NCI-H1092 treated with DMSO at 0.1 percent for 48 hours (cell line): ENCODE results near the gene DMAC2.
"Not testable (repeated sequence)": the region's sequence is repeated elsewhere in the genome, so short reads cannot be mapped to it uniquely, and the experiment has no call there.

Source experiments
- DNase-seq: peaks from one replicate; lab custom pipeline; 2025; lab: John Stamatoyannopoulos, UW

Gene DMAC2

DNA sequence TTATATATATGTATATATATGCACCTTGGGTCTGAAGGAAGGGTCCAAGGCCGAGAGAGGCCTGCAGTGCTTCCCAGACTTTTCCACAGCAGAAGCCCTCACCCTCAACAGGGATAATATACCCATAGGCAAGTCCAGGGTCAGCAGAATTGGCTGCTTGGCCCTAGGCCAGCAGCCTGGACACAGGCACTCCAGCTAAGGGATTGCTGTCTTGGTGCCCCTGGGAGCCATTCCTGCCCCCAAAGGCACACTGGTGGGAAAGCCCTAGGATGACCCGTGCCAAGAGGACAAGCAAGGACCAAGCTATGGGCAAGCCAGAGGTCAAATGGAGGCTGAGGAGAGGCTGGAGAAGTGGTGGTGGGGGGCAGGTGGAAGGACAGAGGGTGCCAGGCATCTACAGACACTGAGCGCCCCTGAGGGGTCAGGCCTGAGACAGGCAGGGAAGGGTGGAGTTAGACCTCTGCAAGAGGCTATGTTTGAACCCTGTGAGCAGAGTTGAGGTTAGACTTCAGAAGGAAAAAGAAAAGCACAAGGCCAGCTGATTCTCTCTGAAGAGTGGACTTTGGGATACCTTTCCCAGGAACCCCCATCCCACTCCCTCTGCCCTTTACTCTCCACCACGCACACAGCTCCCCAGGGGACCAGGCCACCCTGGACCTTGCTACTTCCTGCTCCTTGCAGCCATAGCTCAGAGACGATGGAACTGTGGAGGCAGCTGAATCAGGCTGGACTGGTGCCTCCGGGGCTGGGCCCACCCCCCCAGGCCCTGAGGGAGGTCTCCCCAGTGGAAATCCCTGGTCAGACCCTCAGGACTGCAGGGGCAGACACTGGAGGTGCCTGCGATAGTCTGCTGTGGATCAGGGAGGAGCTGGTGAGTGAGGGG, 3.0 kb upstream of the DMAC2 start, which contains the start of gene ERICH4:
TSS of gene ERICH4 (plus strand) at position 684 of the 883 bp plus-strand sequence. CDS start at position 698, 14 bp downstream.
- DNase-seq = no peak

DNA sequence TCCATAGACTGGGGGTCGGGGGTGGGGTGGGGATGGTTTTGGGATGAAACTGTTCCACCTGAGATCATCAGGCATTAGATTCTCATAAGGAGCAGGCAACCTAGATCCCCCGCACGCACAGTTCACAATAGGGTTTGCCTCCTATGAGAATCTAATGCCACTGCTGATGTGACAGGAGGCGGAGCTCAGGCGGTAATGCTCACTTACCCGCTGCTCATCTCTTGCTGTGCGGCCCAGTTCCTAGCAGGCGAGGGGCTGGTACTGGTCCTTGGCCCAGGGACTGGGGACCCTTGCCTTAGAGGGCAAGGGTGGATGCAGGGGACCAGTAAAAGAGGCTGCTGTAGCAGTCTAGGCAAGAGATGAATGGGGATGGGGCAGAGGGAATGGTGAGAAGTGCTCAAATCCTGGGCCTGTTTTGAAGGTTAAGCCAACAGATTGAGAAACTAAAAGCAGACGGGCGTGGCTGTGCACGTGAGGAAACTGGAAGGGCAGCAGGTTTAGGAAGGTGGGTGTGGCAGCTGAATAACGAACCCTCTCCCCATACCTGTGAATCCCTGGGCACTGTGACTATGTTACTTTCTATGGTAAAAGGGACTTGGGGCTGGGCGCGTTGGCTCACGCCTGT, 1.7 kb upstream of the DMAC2 start:
- no peak for DNase-seq

DNA sequence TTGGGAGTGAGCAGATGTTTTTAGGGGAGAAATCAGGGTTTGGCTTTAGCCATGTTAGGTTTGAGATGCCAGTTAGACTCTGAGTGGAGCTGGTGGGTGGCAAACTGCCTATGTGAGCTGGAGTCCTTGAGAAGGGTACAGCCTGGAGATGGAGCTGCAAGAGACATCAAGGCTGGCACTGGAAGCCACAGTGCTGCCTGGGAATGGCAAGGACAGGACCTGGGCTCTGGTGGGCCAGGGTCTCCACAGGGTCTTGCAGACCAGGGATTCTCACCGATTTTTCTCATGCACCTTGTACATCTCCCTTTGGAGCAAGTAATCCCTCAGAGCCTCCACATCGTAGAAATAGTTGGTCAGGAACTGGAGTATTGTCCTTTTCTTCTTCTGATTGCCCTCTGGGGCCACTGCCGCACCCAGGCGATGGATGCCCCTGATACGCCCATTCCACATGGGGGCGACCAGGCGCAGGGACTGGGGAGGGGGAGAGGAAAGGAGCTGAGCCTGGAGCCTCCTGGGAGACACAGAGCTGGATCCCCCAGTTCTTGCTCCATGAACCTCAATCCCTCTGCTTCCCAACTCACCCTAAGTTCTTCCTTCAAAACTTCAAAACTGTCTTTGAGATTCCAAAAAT, 1.7 kb downstream of the DMAC2 start:
- no peak for DNase-seq

DNA sequence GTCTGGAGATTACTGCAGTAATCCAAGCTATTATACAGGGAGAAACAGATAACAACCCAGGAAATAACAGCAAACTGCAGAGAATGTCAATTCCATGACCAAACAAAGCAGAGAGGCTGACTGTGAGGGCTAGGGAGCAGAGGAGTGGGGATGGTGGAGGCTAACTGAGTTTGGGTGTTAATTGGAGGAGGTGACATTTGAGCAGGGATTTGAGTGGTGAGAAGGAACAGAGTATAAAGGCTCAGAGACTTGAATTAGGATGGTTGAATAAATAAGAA, 3.1 kb downstream of the DMAC2 start:
- no peak for DNase-seq

DNA sequence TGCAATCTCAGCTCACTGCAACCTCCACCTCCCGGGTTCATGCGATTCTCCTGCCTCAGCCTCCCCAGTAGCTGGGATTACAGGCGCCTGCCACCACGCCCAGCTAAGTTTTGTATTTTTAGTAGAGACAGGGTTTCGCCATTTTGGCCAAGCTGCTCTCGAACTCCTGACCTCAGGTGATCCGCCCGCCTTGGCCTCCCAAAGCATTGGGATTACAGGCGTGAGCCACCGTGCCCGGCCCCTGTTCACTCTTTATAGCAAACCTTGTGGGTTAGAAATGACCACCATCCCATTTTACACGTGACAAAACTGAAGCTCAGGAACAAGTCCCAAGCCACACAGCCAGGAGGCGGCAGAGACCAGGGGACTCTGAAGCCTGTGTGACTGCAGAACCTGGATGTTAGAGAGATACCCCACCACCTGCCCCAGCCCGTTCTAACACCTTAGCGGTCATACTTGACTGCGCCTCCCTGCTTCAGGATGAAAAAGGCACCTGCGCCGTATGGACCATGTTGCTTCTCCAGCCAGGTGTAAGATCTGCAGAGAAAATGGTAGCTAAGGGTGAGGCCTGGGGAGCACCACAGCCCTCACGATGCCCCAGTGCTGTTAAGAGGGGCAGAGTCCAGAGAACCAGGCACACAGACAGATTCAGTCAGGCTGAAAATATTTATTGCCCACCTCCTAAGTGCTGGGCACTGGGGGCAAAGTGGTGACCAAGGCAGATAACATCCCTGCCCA, 3.6 kb downstream of the DMAC2 start:
- DNase-seq = no peak

DNA sequence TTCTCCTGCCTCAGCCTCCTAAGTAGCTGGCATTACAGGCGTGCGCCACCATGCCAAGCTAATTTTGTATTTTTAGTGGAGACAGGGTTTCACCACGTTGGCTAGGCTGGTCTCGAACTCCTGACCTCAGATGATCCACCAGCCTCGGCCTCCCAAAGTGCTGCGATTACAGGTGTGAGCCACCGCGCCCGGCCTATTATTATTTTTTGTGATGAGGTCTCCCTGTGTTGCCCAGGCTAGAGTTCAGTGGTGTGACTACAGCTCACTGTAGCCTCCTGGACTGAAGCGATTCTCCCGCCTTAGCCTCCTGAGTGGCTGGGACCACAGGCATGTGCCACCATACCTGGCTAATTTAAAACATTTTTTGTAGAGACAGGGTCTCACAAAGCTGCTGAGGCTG, 4.3 kb downstream of the DMAC2 start:
- not testable (repeated sequence) for DNase-seq

DNA sequence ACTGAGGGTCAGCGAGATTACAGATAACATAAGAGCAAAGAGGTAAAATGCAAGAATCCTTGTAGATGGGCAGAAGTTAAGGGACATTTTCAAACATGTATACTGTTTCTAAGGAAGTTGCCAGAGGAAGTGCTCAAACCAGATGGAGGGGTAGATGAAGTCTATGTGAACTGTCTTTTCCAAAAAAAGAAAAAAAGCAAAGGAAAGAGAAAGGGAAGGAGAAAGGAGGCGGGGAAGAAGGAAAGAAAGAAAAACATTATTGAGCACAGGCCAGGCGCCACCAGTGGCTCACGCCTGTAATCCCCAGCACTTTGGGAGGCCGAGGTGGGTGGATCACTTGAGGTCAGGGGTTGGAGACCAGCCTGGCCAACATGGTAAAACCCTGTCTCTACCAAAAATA, 5.3 kb downstream of the DMAC2 start:
- no peak for DNase-seq

DNA sequence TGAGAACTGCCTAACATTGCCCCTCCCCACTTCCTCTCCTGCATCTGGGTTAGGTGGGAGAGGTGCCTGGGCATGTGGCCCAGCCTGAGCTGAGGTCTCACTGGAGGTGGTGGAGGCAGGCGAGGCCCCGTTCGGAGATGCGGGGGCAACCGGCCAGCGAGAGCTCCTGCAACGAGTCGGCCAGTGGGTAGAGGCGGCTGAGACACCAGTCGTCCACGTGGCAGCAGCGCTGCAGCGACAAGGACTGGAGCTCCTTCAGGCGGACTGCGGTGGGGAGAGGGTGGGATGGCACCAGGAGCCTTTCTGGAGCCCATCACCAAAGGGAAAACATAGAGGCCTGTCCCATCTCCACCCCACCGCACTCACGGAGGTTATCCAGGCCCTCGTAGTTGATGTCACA, 6.5 kb downstream of the DMAC2 start:
- DNase-seq = no peak

DNA sequence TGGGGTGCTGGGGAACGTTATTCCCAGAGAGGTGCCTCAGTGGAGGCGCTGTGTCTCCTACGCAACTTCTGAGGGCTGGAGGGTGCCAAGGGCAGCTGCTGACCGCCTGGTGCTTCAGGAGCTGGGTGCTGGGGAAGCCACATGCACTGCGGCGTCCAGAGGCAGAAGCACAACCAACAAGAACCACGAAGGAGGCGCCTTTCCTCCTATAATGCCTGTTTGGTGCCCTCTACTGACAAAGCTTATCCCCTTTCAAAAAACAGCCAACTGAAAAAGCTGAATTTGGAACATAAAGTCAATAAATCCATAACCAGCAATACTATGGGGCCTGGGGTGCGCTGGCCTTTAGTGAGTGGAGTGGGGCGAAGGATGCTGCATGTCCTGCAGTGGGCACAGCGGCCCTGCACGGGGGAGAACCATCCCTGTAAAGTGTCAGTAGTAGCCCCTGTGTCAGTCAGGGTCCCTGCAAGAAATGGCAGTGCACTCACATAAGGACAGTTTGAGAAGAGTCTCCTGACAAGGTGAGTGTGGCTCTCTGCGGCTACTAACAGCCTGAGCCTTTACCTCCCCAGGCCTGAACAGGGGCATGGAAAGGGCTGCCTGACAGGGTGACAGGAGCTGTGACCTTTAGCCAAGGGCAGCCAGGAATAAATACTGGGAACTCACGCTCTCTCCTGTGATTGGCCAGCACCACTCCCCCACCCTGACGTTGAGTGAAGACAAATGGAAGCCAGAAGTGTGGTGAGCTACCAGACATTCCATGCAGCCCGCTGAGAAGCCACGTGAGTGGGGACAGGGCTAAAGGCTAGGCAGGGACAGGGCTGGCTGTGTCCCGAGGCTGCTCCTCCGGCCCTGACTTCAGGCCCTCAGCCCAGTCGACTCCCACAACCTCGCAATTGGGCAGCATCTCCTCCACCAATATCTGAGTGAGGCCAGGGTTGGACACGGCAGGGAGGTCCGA, 8.0 kb downstream of the DMAC2 start:
- no peak for DNase-seq

DNA sequence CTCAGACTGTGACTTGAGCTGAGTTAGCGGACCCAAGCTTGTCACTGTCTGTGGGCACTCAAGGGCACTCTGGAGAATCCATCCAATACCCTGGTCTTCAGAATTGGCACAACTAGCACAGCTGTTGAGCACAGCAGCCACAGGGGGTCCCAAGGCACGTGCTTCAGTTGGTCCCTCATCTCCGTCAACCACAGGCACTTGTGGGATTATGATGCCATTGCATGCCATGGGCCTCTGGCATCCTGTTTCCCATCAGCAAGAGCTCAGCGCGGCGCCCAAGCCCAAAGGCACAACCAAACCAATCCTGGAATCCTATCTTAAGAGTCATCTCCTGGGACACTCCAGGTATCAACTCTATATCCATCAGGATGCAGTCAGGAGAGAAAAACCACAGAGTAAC, 8.8 kb downstream of the DMAC2 start:
- DNase-seq = no peak

DNA sequence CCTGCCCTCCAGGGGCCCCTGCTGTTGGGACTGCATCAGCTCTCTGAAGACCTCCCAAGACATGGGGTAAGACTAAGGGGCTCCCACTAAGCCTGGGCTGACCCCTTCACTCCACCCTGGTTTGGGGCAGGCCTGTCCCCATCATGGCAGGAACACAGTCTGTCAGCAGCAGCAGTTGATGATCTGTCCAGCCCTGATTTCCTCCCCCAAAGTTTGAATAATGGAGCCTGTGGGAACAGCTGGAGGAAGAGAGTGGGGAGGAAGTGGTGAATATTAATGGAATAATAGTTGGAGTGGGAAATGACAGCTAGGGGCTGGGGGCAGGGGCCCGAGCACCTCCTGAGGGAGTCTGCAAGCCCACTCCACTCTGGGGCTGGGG, 11.2 kb downstream of the DMAC2 start:
- no peak for DNase-seq

DNA sequence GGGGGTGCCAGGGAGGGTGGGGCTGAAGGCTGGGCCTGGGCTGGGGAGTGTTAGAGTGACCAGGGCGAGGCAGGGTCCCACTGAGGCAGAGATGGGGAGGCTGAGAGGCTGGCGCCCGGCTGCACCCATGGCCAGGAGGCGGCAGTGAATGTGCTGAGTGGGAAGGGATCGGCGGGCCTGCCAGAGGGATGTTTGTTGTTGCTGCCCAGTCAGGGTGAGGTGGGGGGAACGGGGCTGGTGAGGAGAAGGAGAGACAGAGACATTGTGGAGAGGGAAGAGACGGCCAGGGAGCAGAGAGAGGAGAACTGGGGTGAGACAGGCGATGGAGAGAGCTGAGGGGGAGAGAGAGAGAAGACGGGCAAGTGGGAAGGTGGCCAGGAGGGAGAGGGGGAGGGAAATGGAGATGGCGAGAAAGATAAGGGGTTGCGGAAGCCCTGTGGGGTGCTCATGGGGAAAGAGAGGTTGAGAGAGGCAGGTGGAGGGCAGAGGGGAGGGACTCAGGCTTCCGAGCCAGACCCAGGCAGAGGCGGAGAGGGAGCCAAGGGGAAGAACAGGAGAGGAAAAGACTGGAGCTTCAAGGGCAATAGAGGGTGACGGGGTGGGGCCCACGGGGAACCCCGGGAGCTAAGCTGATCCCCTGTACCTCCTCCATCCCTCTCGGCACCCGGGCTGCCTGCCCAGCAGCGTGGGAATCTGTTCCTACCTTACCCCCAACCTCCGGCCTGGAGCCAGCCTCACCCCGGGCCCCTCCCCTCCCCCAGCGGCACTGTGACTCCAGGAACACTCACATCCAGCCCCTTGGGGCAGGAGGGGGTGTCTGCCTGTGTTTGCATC, 11.8 kb downstream of the DMAC2 start:
- DNase-seq = peak; percentile 17

DNA sequence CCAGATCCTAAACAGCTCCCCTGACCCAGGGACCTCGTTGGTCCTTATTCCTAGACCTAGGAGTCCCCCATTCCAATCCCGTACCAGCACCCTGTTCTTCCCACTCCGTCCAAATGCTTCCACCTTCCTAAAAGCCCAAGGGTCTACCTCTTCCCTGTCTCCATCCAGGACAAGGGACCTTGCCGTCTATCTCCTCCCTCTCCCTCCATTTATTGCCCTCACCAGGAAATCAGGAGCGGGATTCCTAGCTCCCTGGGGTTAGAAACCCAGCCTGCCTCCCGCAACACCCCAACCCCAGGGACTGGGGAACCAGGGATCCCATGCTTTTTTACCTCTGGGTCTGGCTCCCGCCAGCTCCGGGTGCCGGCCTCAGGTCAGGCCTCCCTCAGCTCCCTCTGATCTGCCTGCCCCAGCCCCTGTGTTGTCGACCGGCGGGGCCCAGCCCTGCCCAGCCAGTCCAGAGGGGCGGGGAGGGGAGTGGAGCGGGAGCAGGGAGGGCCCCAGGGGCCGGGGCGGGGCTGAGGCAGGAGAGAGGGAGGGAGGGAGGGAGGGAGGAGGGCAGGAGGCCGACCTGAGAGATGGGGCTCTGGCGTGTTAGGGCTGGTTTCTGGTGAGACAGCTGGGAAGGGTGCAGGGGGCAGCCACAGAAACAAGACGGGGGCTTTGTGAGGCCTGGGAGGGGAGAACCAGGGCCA, 12.6 kb downstream of the DMAC2 start, which contains the start of gene B3GNT8:
TSS of gene B3GNT8 (minus strand) at position 423 of the 695 bp plus-strand sequence. CDS start 596 bp downstream, outside the sequence.
- no peak for DNase-seq

DNA sequence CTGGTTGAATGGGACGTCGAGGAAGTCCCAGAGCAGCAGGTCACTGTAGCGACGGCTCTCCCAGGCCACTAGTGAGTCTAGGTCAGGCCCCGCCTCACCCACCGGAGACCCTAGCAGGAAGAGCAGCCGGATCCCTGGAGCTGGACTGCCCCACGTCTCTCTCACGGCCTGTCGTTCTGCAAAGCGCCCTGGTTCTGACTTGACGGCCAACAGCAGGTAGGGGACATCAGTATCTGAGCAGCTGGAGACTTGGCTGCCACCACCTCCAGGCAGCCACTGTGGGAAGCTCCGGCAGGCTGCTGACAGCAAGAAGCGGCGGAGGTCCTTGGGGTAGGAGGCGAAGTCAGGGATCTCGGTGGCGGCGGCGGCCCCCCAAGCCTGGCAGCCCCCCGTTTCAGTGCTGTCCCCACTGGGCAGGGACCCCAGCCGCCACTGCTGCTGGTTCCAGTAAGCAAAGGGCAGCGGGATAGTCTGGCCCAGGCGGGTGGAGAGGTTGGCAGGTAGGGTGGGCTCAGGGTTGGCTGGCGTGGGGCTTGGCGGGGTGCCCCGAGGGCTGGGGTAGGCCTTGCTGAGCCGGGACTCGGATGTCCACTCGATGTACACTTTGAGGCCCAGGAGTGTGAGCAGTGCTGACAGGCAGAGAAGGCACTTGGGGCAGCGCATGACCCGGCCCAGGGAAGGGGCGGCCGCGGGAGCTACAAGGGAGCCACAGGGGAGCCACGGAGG, 13.4 kb downstream of the DMAC2 start:
- DNase-seq = no peak

DNA sequence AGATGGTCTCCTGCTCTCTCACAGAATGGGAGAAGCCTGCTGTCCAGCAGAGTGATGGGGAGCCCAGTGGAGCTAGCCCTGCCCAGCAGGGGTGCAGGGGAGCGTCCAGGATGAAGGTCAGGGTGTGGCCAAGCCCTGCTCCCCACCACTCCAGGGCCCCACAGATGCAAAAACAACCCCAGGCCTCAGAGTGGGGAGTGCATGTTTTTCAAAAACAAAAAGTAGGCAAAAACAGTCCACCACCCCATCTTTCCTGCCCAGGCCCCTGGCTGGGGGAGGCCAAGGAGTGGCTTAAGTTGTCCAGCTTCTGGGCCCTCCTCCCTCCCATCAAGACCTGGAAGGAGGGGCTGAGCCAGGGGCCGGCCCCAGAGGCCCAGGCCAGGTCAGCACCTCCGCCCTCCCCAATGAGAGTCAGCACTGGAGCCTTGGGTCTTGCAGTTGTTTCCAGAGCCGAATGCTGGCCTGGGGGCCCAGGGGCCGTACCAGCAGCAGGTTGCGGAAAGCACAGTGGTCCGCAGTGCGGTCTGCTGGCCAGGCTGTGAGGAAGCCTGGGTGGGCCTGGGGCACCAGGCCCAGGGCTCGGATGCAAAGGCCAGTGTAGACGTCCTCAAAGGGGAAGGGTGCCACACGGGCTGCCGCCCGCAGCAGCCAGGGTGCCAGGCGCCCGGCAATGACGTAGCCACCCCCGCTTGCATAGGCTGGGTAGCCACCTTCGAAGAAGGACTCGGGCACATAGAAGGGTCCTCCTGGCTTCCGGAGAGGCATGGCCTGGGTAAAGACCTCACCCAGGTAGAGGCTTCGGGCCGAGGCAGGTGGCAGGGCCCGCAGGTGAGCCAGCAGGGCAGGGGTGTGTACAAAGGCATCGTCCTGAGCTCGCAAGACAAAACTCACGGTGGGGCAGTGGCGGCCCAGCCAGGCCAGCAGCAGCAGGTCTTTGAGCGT, 14.3 kb downstream of the DMAC2 start:
- no peak for DNase-seq

DNA sequence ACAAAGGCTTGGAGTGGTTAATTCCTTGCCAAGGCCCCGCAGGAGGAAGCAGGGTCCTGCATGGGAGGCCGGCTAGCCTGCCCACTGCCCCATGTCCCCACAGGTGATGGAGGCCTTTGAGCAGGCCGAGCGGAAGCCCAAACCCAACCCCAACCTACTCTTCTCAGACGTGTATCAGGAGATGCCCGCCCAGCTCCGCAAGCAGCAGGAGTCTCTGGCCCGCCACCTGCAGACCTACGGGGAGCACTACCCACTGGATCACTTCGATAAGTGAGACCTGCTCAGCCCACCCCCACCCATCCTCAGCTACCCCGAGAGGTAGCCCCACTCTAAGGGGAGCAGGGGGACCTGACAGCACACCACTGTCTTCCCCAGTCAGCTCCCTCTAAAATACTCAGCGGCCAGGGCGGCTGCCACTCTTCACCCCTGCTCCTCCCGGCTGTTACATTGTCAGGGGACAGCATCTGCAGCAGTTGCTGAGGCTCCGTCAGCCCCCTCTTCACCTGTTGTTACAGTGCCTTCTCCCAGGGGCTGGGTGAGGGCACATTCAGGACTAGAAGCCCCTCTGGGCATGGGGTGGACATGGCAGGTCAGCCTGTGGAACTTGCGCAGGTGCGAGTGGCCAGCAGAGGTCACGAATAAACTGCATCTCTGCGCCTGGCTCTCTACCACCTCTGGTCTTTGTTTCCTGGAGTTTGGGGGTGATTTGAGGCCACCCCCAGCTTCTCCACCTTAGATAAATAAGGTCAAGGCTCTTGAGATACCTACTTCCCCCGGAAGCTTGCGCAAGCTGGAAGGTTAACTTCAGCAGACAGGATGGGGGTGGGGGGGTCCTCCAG, 15.2 kb downstream of the DMAC2 start:
- DNase-seq = no peak

DNA sequence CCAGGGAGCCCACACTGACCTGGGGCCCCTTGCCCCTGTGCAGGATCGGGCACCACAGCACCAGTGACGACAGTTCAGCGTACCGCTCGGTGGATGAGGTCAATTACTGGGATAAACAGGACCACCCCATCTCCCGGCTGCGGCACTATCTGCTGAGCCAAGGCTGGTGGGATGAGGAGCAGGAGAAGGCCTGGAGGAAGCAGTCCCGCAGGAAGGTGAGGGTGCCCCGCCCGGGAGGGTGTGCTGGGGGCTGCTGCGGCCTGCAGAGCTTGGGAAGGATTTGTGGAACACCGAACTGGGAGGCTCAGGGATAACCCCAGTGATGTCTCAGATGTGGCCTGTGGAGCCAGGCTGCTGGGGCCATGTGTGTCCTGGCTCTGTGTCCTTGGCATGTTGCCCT, 16.8 kb downstream of the DMAC2 start:
- DNase-seq = no peak
